MCF 10A (cell line): ENCODE results near the gene SF3A2. TPM values are rescaled to one million over a fixed set of nuclear protein-coding genes. Genes with fewer than 3 reads are reported as not detected.
A peak's percentile ranks its signal among the peaks of the same experiment; 100 is the strongest.

Experiments used
- BruUV-seq: library from RNA; stranded (reverse); fragments of 400-500 nt; replicated peaks from 2 replicates; lab custom pipeline; 2021; lab: Mats Ljungman, UMichigan
- CTCF ChIA-PET: fragments of 300-600 bp; sonication (Branson Sonifier 250); formaldehyde crosslinking; extraction: SDS; loops from one replicate; lab custom pipeline; 2021; ENCODE audit warnings: antibody characterized with exemption, inconsistent platforms; lab: Yijun Ruan, JAX
- POLR2A ChIA-PET: fragments of 300-600, 350-650 bp; sonication (Branson Sonifier 250); formaldehyde crosslinking; extraction: SDS; loops from one replicate; lab custom pipeline; 2020; ENCODE audit warnings: antibody characterized with exemption, inconsistent platforms; lab: Yijun Ruan, JAX
- DNase-seq: peaks from one replicate; pipeline ENCODE4 v3.0.0-alpha.2; 2018; ENCODE audit not compliant: unreplicated experiment
- H3K27ac Mint-ChIP-seq: one replicate; pipeline ENCODE4 v1.8.0; 2022; ENCODE audit warnings: mild to moderate bottlenecking, low read depth, mixed read lengths; ENCODE audit not compliant: unreplicated experiment
- H3K27me3 Mint-ChIP-seq: one replicate; pipeline ENCODE4 v1.8.0; 2022; ENCODE audit warnings: mixed read lengths; ENCODE audit not compliant: insufficient read depth, unreplicated experiment
- H3K36me3 Mint-ChIP-seq: one replicate; pipeline ENCODE4 v1.8.0; 2022; ENCODE audit warnings: mild to moderate bottlenecking, moderate library complexity, mixed read lengths; ENCODE audit not compliant: insufficient read depth, unreplicated experiment
- H3K4me1 Mint-ChIP-seq: one replicate; pipeline ENCODE4 v1.8.0; 2022; ENCODE audit warnings: mixed read lengths; ENCODE audit not compliant: insufficient read depth, unreplicated experiment
- H3K4me3 Mint-ChIP-seq: one replicate; pipeline ENCODE4 v1.8.0; 2022; ENCODE audit warnings: mild to moderate bottlenecking, moderate library complexity, mixed read lengths; ENCODE audit not compliant: unreplicated experiment
- H3K9me3 Mint-ChIP-seq: one replicate; pipeline ENCODE4 v1.8.0; 2022; ENCODE audit warnings: mixed read lengths; ENCODE audit not compliant: unreplicated experiment
- intact Hi-C: fragments of 100-400 bp; cut with micrococcal nuclease; formaldehyde crosslinking; loops from 2 replicates; pipeline ENCODE4 v1.14.1; 2022
- total RNA-seq: library from RNA; stranded (reverse); gene quantifications from 2 replicates; pipeline ENCODE4 v1.2.3, GENCODE V29; 2022
- TF ChIP-seq, protein P1 (sequence below): fragments of 200-600 bp; IDR thresholded peaks from one replicate; pipeline ENCODE4 v1.8.0; 2022; ENCODE audit warnings: antibody characterized with exemption, mild to moderate bottlenecking; ENCODE audit not compliant: unreplicated experiment

The SF3A2 gene
- total RNA-seq, 1 experiment from 2014 or later = 101 TPM

DNA sequence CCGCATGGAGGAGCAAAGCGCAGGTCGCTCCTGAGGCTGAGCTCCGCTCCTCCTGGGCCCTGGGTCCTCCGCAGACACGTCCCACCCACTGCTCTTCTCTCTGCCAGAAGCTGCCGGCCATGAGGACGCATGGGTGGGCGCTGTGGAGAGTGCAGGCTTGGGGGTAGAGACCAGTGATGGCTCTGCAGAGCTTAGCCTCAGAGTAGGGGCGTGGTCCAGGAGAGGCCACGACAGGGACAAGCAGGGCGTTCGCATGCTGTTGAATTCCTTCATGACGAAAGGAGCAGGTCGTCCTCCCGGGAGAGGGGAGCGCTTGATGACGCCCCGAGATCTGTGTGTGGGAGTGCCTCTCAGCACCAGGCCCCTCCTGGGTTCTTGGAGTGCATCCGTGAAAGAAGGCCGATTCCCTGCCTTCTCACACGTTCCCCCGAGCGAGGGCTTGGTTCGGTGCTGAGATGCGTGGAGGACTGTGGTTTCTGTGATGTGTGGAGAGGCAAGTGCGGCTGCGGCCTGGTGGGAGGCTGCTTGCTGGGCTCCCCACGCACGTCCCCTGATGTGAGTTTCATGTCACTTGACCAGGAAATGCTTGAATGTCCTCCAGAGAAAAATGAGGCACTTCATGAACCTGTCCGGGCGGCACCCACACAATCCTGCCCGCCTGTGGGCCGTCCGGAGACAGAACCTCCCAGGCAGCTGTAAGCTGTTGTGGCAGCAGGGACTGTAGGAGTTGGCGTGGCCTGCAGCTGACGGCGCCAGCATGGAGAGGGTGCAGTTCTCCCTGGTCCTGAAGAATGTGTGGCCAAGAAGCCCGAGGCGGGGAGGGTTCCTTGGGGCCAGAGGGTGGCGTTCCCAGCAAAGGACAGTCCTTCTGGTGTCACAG is 4.5 kb downstream of the SF3A2 start:
- Mint-ChIP-seq H3K27me3 (no peaks in the 10 kb centered on the region), H3K36me3 (peaks cover 58% of the 10 kb centered on the region), H3K27ac (peak overlapping the region; percentile 67), H3K9me3 (no peaks in the 10 kb centered on the region), H3K4me1 (peaks cover 28% of the 10 kb centered on the region), H3K4me3 (peak overlapping the region; percentile 86)
- intact Hi-C loops = no loop called here
- ChIA-PET CTCF (interaction anchor here (0.8 kb wide), 1 partner anchor 33 kb away, joined by 3 read pairs; no protein-coding TSS in a partner anchor), POLR2A (interaction anchor here (1.3 to 4.1 kb wide), 5 partner anchors 8 to 29 kb away, joined by 5 to 79 read pairs (median 16); partner anchors contain the start of gene AMH)
- TF ChIP-seq, protein P1, sequence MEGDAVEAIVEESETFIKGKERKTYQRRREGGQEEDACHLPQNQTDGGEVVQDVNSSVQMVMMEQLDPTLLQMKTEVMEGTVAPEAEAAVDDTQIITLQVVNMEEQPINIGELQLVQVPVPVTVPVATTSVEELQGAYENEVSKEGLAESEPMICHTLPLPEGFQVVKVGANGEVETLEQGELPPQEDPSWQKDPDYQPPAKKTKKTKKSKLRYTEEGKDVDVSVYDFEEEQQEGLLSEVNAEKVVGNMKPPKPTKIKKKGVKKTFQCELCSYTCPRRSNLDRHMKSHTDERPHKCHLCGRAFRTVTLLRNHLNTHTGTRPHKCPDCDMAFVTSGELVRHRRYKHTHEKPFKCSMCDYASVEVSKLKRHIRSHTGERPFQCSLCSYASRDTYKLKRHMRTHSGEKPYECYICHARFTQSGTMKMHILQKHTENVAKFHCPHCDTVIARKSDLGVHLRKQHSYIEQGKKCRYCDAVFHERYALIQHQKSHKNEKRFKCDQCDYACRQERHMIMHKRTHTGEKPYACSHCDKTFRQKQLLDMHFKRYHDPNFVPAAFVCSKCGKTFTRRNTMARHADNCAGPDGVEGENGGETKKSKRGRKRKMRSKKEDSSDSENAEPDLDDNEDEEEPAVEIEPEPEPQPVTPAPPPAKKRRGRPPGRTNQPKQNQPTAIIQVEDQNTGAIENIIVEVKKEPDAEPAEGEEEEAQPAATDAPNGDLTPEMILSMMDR = no peak
- DNase-seq = no peak
- BruUV-seq = no TSS peak

DNA sequence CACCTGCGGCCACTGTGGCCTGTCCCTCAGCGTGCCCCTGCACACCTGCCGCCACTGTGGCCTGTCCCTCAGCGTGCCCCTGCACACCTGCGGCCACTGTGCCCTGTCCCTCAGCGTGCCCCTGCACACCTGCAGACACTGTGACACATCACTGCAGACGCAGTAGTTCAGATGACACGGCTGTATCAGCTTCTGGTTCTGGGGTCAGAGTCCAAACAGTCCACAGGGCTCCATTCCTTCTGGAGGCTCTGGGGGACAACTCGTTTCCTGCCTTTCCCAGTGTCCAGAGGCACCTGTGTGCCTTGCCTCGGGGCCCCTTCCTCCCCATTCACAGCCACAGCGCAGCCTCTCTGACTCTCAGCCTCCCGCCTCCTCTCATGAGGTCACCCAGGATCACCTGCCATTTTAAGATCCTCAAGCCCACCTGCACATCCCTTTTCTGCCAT is 5.5 kb downstream of the SF3A2 start:
- intact Hi-C loops = no loop called here
- no peak overlapping the region for H3K4me3 Mint-ChIP-seq
- TF ChIP-seq, protein P1 = no peak
- no TSS peak for BruUV-seq
- ChIA-PET CTCF (no interaction called here), POLR2A (no interaction called here)
- H3K27me3 Mint-ChIP-seq = no peaks in the 10 kb centered on the region
- no peak for DNase-seq
- no peaks in the 10 kb centered on the region for H3K9me3 Mint-ChIP-seq
- peaks cover 59% of the 10 kb centered on the region for H3K36me3 Mint-ChIP-seq
- H3K27ac Mint-ChIP-seq = peak overlapping the region; percentile 16
- H3K4me1 Mint-ChIP-seq = peaks cover 28% of the 10 kb centered on the region

DNA sequence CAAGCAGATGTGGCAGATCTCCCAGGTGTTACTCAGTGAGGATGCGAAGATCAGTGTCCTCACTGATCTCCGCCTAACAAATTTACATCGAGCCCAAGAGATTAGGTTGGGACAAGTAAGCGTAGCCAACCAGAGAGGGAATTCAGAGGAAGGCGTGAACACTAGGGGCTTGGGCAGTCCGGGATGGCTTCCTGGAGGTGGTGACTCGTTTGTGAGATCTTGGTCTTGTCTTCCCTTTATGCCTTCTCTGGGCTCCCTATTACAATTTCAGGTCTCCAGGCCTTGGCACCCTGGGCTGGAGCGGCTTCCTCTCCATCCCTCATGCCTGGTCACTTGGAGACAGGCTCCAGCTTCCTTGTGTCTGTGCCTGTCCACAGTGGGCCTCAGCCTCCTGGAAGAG is 6.2 kb downstream of the SF3A2 start:
- intact Hi-C loops = no loop called here
- DNase-seq = no peak
- H3K4me1 Mint-ChIP-seq = peaks cover 28% of the 10 kb centered on the region
- H3K4me3 Mint-ChIP-seq = no peak overlapping the region
- no peaks in the 10 kb centered on the region for H3K9me3 Mint-ChIP-seq
- H3K27me3 Mint-ChIP-seq = no peaks in the 10 kb centered on the region
- POLR2A ChIA-PET = no interaction called here
- TF ChIP-seq, protein P1 = no peak
- peak overlapping the region; percentile 16 for H3K27ac Mint-ChIP-seq
- H3K36me3 Mint-ChIP-seq = peaks cover 56% of the 10 kb centered on the region
- CTCF ChIA-PET = no interaction called here
- BruUV-seq = no TSS peak

DNA sequence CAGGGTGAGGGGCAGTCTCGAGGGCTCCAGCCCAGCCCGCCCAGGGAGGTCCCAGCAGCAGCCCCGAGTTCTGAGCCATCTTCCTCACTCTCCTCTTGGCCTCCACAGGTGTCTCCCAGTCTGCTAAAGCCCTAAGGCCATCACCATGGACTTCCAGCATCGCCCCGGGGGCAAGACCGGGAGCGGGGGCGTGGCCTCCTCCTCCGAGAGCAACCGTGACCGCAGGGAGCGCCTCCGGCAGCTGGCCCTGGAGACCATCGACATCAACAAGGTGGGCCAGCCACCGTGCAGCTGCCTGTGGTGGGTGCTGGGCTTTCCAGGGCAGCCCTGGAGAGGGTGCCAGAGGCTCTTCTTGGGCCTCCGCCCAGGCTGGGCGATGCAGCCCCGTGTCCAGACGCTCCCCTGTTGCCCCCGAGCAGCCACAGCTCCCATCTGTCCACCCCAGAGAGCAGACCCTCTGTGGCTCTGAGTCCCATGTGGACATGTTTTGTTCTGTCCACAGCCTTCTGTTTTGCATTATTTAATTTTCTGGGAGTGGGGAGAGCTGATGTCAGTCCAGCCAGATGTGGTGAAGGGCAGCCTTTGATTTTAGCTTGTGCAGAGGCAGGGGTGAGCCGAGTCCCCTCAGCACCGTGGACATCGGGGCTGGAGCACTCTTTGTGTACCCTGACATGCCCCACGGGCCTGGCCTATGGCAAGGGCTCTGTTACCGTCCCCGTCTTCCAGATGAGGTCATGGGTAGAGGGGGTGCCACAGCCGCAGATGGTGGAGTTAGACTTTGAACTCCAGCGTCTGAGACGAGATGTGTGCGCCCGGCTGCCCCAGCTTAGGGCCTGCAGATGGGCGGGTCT is 6.9 kb downstream of the SF3A2 start:
- TF ChIP-seq, protein P1 = no peak
- POLR2A ChIA-PET = no interaction called here
- Mint-ChIP-seq H3K4me3 (no peak overlapping the region), H3K27ac (no peak overlapping the region), H3K4me1 (peaks cover 28% of the 10 kb centered on the region), H3K27me3 (no peaks in the 10 kb centered on the region), H3K36me3 (peaks cover 58% of the 10 kb centered on the region), H3K9me3 (no peaks in the 10 kb centered on the region)
- CTCF ChIA-PET = interaction anchor here (0.7 kb wide), 1 partner anchor 147 kb away, joined by 3 read pairs; no protein-coding TSS in a partner anchor
- DNase-seq = no peak
- BruUV-seq = no TSS peak
- intact Hi-C loops = no loop called here
